HepG2 (cell line): ENCODE data around the gene NOL4L. TPM values are rescaled to one million over a fixed set of nuclear protein-coding genes. Genes with fewer than 3 reads are reported as not detected.

ENCODE experiments used
- HOXA3 ChIP-seq: sonication (generic); formaldehyde crosslinking; IDR thresholded peaks from 2 replicates; pipeline ENCODE4 v1.5.0; 2020; ENCODE audit warnings: missing genetic modification reagents
- RXRA ChIP-seq: sonication (generic); formaldehyde crosslinking; IDR thresholded peaks from 2 replicates; pipeline ENCODE4 v1.5.1; 2020; ENCODE audit warnings: missing genetic modification reagents
- SP140L ChIP-seq: sonication (generic); formaldehyde crosslinking; IDR thresholded peaks from 2 replicates; pipeline ENCODE4 v1.4.0; 2020; ENCODE audit warnings: missing genetic modification reagents, borderline replicate concordance
- ZFP36L2 ChIP-seq: sonication (generic); formaldehyde crosslinking; IDR thresholded peaks from 2 replicates; pipeline ENCODE4 v1.4.0; 2020; ENCODE audit warnings: missing genetic modification reagents
- ZNF296 ChIP-seq: sonication (generic); formaldehyde crosslinking; conservative IDR thresholded peaks from 2 replicates; pipeline ENCODE4 v1.5.0; 2020; ENCODE audit warnings: mild to moderate bottlenecking, missing genetic modification reagents
- polyA plus RNA-seq, 8 experiments: library from polyadenylated mRNA; depleted of rRNA in 3 of 8; stranded (reverse) in 7 of 8; unstranded in 1 of 8; fragments of >200 nt; fragmentation: Illumina TruSeq in 4 of 8; extraction: Trizol in 4 of 8; gene quantifications; 2 replicates each; pipeline versions ENCODE4 v1.2.1 to v1.2.3, GENCODE V29; 2011 to 2016; ENCODE audit warnings: low read depth in 4 of 8, missing spikeins in 1 of 8, mixed read lengths in 1 of 8; ENCODE audit not compliant: insufficient read depth in 1 of 8
- total RNA-seq, 5 experiments: library from RNA; depleted of rRNA; stranded (reverse); fragments of >200 nt; fragmentation: Illumina TruSeq; extraction: Trizol; gene quantifications; 2 replicates each; pipeline ENCODE4 v1.2.3, GENCODE V29; 2016; ENCODE audit warnings: low read depth in 1 of 5
- TF ChIP-seq, protein P1 (sequence below), 2 experiments: fragments of 450-650 bp in 1 of 2; sonication (generic) in 1 of 2; formaldehyde crosslinking in 1 of 2; IDR thresholded peaks; 2 replicates each; pipeline versions ENCODE4 v1.6.1 to v1.8.0; 2016 to 2022; ENCODE audit warnings: antibody characterized with exemption in 1 of 2, mild to moderate bottlenecking in 1 of 2, missing genetic modification reagents in 1 of 2
- TF ChIP-seq, protein P2 (sequence below): IDR thresholded peaks from 2 replicates; pipeline ENCODE4 v1.6.1; 2016; ENCODE audit warnings: low read depth, control low read depth
- TF ChIP-seq, protein P3 (sequence below): sonication (generic); formaldehyde crosslinking; IDR thresholded peaks from 2 replicates; pipeline ENCODE4 v1.5.1; 2020; ENCODE audit warnings: missing genetic modification reagents, mild to moderate bottlenecking, borderline replicate concordance
- TF ChIP-seq, protein P4 (sequence below): sonication (generic); formaldehyde crosslinking; IDR thresholded peaks from 2 replicates; pipeline ENCODE4 v1.5.1; 2020; ENCODE audit warnings: missing genetic modification reagents, mild to moderate bottlenecking, borderline replicate concordance

NOL4L gene
- total and polyA plus RNA-seq, 2 of the 13 experiments (the other 11 are each of a cell fraction or from before 2014, with no cell fraction given), result 16.6 to 35.4 TPM

DNA sequence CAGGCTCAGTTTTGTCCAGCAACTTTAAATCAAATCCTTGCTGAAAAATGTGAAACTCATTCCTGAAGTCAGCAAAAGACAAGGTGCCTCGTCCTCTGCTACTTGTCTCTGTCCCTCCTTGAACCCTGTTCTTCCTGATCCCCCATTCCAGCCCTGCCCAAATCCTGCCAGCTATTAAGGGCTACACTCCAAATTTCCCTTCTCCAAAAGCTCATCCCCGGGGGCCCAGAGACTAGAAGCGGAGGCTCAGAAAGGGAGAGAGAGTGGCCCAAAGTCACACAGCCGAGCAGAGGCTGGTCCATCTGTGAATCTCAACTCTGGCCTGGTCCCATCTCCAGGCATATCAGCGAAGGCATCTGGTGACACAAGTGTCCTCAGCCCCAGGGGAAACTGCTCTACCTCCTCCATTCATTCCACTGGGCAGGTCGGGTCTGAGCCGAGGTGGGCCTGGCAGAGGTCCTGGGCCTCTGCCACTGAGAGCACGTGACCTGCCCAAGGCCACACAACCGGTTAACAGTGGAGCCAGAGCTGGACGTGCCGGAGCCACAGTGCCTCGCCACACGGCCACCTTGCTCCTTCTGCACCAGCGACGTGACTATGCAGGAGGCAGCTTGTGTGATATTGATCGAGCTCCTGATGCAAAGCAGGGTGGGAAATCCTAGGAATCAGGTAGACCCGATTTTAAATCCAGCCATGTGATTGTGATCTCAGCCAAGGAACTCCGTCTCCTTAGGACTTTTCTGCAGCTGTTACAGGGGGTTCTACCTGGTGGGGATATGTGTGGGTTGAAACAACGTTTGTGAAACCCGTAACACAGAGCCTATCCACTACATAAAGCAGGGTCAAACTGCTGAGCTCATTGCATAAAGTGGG lies 28.6 kb downstream of the NOL4L start (continued):
- TF ChIP-seq, protein P1, sequence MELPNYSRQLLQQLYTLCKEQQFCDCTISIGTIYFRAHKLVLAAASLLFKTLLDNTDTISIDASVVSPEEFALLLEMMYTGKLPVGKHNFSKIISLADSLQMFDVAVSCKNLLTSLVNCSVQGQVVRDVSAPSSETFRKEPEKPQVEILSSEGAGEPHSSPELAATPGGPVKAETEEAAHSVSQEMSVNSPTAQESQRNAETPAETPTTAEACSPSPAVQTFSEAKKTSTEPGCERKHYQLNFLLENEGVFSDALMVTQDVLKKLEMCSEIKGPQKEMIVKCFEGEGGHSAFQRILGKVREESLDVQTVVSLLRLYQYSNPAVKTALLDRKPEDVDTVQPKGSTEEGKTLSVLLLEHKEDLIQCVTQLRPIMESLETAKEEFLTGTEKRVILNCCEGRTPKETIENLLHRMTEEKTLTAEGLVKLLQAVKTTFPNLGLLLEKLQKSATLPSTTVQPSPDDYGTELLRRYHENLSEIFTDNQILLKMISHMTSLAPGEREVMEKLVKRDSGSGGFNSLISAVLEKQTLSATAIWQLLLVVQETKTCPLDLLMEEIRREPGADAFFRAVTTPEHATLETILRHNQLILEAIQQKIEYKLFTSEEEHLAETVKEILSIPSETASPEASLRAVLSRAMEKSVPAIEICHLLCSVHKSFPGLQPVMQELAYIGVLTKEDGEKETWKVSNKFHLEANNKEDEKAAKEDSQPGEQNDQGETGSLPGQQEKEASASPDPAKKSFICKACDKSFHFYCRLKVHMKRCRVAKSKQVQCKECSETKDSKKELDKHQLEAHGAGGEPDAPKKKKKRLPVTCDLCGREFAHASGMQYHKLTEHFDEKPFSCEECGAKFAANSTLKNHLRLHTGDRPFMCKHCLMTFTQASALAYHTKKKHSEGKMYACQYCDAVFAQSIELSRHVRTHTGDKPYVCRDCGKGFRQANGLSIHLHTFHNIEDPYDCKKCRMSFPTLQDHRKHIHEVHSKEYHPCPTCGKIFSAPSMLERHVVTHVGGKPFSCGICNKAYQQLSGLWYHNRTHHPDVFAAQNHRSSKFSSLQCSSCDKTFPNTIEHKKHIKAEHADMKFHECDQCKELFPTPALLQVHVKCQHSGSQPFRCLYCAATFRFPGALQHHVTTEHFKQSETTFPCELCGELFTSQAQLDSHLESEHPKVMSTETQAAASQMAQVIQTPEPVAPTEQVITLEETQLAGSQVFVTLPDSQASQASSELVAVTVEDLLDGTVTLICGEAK (IDR thresholded peaks at IDR 0.05), result no peak
- TF ChIP-seq, protein P1 (CRISPR knock-in tag; IDR thresholded peaks at IDR 0.05), result peak; percentile 20; the same call in 1 of the 2 replicates
- TF ChIP-seq RXRA (CRISPR knock-in tag), result peak; percentile 54
- 0 out of 2 replicates have a peak, but pooled peaks have one; percentile 33 for TF ChIP-seq ZNF296 (CRISPR knock-in tag)
- TF ChIP-seq ZFP36L2 (CRISPR knock-in tag), result 0 out of 2 replicates have a peak, but pooled peaks have one; percentile 34
- TF ChIP-seq SP140L (CRISPR knock-in tag), result no peak
- TF ChIP-seq HOXA3 (CRISPR knock-in tag), result peak; percentile 76; the same call in 1 of the 2 replicates
- TF ChIP-seq, protein P2, sequence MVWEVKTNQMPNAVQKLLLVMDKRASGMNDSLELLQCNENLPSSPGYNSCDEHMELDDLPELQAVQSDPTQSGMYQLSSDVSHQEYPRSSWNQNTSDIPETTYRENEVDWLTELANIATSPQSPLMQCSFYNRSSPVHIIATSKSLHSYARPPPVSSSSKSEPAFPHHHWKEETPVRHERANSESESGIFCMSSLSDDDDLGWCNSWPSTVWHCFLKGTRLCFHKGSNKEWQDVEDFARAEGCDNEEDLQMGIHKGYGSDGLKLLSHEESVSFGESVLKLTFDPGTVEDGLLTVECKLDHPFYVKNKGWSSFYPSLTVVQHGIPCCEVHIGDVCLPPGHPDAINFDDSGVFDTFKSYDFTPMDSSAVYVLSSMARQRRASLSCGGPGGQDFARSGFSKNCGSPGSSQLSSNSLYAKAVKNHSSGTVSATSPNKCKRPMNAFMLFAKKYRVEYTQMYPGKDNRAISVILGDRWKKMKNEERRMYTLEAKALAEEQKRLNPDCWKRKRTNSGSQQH, result 0 out of 2 replicates have a peak, but pooled peaks have one; percentile 26
- TF ChIP-seq, protein P3, sequence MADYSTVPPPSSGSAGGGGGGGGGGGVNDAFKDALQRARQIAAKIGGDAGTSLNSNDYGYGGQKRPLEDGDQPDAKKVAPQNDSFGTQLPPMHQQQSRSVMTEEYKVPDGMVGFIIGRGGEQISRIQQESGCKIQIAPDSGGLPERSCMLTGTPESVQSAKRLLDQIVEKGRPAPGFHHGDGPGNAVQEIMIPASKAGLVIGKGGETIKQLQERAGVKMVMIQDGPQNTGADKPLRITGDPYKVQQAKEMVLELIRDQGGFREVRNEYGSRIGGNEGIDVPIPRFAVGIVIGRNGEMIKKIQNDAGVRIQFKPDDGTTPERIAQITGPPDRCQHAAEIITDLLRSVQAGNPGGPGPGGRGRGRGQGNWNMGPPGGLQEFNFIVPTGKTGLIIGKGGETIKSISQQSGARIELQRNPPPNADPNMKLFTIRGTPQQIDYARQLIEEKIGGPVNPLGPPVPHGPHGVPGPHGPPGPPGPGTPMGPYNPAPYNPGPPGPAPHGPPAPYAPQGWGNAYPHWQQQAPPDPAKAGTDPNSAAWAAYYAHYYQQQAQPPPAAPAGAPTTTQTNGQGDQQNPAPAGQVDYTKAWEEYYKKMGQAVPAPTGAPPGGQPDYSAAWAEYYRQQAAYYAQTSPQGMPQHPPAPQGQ (CRISPR knock-in tag), result peak; percentile 37; the same call in 1 of the 2 replicates
- TF ChIP-seq, protein P4, sequence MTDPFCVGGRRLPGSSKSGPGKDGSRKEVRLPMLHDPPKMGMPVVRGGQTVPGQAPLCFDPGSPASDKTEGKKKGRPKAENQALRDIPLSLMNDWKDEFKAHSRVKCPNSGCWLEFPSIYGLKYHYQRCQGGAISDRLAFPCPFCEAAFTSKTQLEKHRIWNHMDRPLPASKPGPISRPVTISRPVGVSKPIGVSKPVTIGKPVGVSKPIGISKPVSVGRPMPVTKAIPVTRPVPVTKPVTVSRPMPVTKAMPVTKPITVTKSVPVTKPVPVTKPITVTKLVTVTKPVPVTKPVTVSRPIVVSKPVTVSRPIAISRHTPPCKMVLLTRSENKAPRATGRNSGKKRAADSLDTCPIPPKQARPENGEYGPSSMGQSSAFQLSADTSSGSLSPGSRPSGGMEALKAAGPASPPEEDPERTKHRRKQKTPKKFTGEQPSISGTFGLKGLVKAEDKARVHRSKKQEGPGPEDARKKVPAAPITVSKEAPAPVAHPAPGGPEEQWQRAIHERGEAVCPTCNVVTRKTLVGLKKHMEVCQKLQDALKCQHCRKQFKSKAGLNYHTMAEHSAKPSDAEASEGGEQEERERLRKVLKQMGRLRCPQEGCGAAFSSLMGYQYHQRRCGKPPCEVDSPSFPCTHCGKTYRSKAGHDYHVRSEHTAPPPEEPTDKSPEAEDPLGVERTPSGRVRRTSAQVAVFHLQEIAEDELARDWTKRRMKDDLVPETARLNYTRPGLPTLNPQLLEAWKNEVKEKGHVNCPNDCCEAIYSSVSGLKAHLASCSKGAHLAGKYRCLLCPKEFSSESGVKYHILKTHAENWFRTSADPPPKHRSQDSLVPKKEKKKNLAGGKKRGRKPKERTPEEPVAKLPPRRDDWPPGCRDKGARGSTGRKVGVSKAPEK (CRISPR knock-in tag), result no peak
